Dedifferentiated amniotic fluid mesenchymal stem cell (primary cell): ENCODE data around the gene SLC7A10.

ENCODE experiments used
- DNase-seq: peaks from one replicate; pipeline ENCODE4 v3.0.0-alpha.2; 2016; ENCODE audit errors: extremely low spot score

SLC7A10 gene

GRCh38 chr19:33254245-33254824 lies 28.7 kb upstream of the SLC7A10 start:
- DNase-seq: no peak

GRCh38 chr19:33252971-33253370 lies 27.3 kb upstream of the SLC7A10 start:
- no peak for DNase-seq

- no peak for DNase-seq
Observed at GRCh38 chr19:33252418-33252962, 26.8 kb upstream of the SLC7A10 start.

- no peak for DNase-seq
Observed at GRCh38 chr19:33251526-33252090, 26.0 kb upstream of the SLC7A10 start.

GRCh38 chr19:33251076-33251475 lies 25.4 kb upstream of the SLC7A10 start:
- DNase-seq: no peak

GRCh38 chr19:33250500-33250899 lies 24.9 kb upstream of the SLC7A10 start:
- no peak for DNase-seq

GRCh38 chr19:33249740-33250366 lies 24.2 kb upstream of the SLC7A10 start:
- DNase-seq: no peak

- DNase-seq: no peak
Observed at GRCh38 chr19:33248954-33249613, 23.4 kb upstream of the SLC7A10 start.

GRCh38 chr19:33248553-33248953 lies 22.9 kb upstream of the SLC7A10 start:
- no peak for DNase-seq

GRCh38 chr19:33248104-33248503 lies 22.5 kb upstream of the SLC7A10 start:
- no peak for DNase-seq

GRCh38 chr19:33247441-33247819 lies 21.8 kb upstream of the SLC7A10 start:
- DNase-seq: no peak

GRCh38 chr19:33246709-33247440 lies 21.2 kb upstream of the SLC7A10 start:
- DNase-seq: no peak

- DNase-seq: no peak
Observed at GRCh38 chr19:33245948-33246708, 20.5 kb upstream of the SLC7A10 start.

- no peak for DNase-seq
Observed at GRCh38 chr19:33242911-33243310, 17.3 kb upstream of the SLC7A10 start.

GRCh38 chr19:33242131-33242530 lies 16.5 kb upstream of the SLC7A10 start:
- no peak for DNase-seq

- no peak for DNase-seq
Observed at GRCh38 chr19:33241530-33242101, 16.0 kb upstream of the SLC7A10 start.

- no peak for DNase-seq
Observed at GRCh38 chr19:33241091-33241529, 15.5 kb upstream of the SLC7A10 start.

- no peak for DNase-seq
Observed at GRCh38 chr19:33240181-33240771, 14.6 kb upstream of the SLC7A10 start.

GRCh38 chr19:33239223-33239975 lies 13.7 kb upstream of the SLC7A10 start:
- no peak for DNase-seq
